Tibial nerve (tissue), 4 donors: Measurements from ENCODE around the gene TRMT1.

ENCODE experiments used
- CTCF ChIP-seq, 5 experiments: fragments of 200-600 bp in 3 of 5; fragments of 450-650 bp in 2 of 5; sonication (generic) in 3 of 5; IDR thresholded peaks; one replicate each; pipeline ENCODE4 v1.5.1; 2016 to 2019; ENCODE audit warnings: antibody characterized with exemption in 5 of 5, mild to moderate bottlenecking in 3 of 5, moderate library complexity in 2 of 5
- EP300 ChIP-seq, 2 donors: sonication (generic); formaldehyde crosslinking; IDR thresholded peaks; one replicate each; pipeline ENCODE4 v1.6.1; 2017; ENCODE audit warnings: antibody characterized with exemption in 2 of 2, mild to moderate bottlenecking in 1 of 2
- POLR2A ChIP-seq, 2 donors: fragments of 450-650 bp; IDR thresholded peaks; one replicate each; pipeline ENCODE4 v1.6.1; 2017; ENCODE audit warnings: antibody characterized with exemption in 2 of 2, mild to moderate bottlenecking in 2 of 2, moderate library complexity in 2 of 2

- TF ChIP-seq CTCF (IDR thresholded peaks at IDR 0.05), result no peak
- TF ChIP-seq POLR2A (IDR thresholded peaks at IDR 0.05), result no peak
- no peak for TF ChIP-seq EP300 (IDR thresholded peaks at IDR 0.05)
Measured at GRCh38 chr19:13086341-13086740, 30.2 kb downstream of the TRMT1 start.
